Lung microvascular endothelial cell (primary cell): ENCODE data around the gene CHST1. TPM values are rescaled to one million over a fixed set of nuclear protein-coding genes. Genes with fewer than 3 reads are reported as not detected.

Source experiments
- DNase-seq, 2 donors: peaks; one replicate each; pipeline versions ENCODE4 v3.0.0 to v3.0.0-alpha.2; 2010; ENCODE audit warnings: low read depth in 2 of 2
- total RNA-seq: library from RNA; depleted of rRNA; stranded (reverse); fragments of >200 nt; gene quantifications from 2 replicates; pipeline ENCODE4 v1.2.1, GENCODE V29; 2014

Gene CHST1
- total RNA-seq, 1 donor from 2014 or later, result 1.8 TPM

- no peak for DNase-seq
These were observed 9.2 kb upstream of the CHST1 start for GRCh38 chr11:45674481-45675190.

- no peak for DNase-seq
These were observed 8.0 kb upstream of the CHST1 start for GRCh38 chr11:45673441-45673840.

- DNase-seq, result no peak
These were observed 7.2 kb upstream of the CHST1 start for GRCh38 chr11:45672593-45672992.

- DNase-seq, result no peak
These were observed 6.1 kb upstream of the CHST1 start for GRCh38 chr11:45671246-45672171.

- DNase-seq, result no peak
These were observed 5.1 kb upstream of the CHST1 start for GRCh38 chr11:45670386-45671135.

- DNase-seq, result no peak
These were observed 4.5 kb upstream of the CHST1 start for GRCh38 chr11:45669956-45670355.

GRCh38 chr11:45669146-45669545 is 3.7 kb upstream of the CHST1 start:
- DNase-seq, result no peak

GRCh38 chr11:45667929-45668680 is 2.7 kb upstream of the CHST1 start:
- no peak for DNase-seq

- DNase-seq, result no peak
These were observed 1.5 kb upstream of the CHST1 start for GRCh38 chr11:45666648-45667642.

- no peak for DNase-seq
These were observed 668 bp upstream of the CHST1 start for GRCh38 chr11:45665933-45666647.

GRCh38 chr11:45664376-45665205 is 831 bp downstream of the CHST1 start:
- DNase-seq, result no peak

- DNase-seq, result no peak
These were observed 1.7 kb downstream of the CHST1 start for GRCh38 chr11:45663486-45664375.

GRCh38 chr11:45662665-45663485 is 2.5 kb downstream of the CHST1 start:
- DNase-seq, result peak; percentile 67 to 90

GRCh38 chr11:45662096-45662664 is 3.2 kb downstream of the CHST1 start:
- no peak for DNase-seq

- no peak for DNase-seq
These were observed 3.9 kb downstream of the CHST1 start for GRCh38 chr11:45661439-45662055.
